OCI-LY1 (cell line): ENCODE data around the gene SSR2.

ENCODE experiments used
- CTCF ChIP-seq: fragments of 200-600 bp; sonication (generic), shearing (Covaris generic); IDR thresholded peaks from 2 replicates; pipeline ENCODE4 v1.5.1; 2017; ENCODE audit warnings: mild to moderate bottlenecking, antibody characterized with exemption, low read length, moderate library complexity, mixed read lengths
- EZH2 ChIP-seq: fragments of 200-600 bp; sonication (generic), shearing (Covaris generic); IDR thresholded peaks from 2 replicates; pipeline ENCODE4 v1.8.0; 2017; ENCODE audit warnings: borderline replicate concordance, mixed run types, mild to moderate bottlenecking, antibody characterized with exemption, low read length, moderate library complexity, mixed read lengths

DNA sequence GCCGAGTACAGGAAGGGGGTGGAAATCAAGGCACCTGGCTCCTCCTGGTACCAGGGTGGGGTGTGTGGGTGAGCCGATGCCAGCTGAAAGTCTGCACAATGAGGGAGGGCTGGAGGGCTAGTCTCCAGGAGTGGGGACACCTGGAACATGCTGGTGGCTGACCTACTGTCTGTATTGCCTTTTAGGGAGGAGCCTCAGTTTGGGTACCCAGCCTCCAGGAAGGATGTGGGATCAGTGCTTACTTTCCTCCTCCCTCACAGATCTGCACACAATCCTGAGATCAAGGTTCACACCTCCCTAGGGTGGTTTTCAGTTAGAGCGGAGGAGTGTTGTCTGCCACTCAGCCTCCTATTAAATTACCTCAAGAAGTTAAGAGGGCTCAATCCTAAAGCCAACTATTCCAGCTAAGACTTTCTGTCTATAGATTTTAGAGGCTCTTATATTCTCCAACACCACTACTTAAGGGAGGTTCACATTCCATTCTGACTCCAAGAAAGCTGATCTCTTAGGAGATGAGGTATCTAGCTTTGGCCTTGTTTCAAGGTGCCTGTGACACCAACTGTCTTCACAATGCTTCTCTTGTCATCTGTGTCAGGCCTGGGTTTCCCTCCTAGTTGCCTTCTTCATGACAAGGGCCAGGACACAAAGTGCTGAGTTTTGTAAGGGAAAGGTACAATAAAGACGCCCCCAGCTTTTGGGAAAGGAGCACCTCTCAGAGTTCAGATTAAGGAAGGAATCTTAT, 15.7 kb downstream of the SSR2 start:
- TF ChIP-seq CTCF (no peak), EZH2 (no peak)
